Thyroid gland (tissue), 4 donors: Measurements from ENCODE around the gene WDR54.

Experiments used
- CTCF ChIP-seq, 6 experiments: fragments of 200-600 bp in 3 of 6; fragments of 450-650 bp in 3 of 6; sonication (generic) in 3 of 6; IDR thresholded peaks; one replicate each; pipeline ENCODE4 v1.5.1; 2016 to 2019; ENCODE audit warnings: antibody characterized with exemption in 6 of 6, mild to moderate bottlenecking in 2 of 6, inconsistent platforms in 1 of 6, moderate library complexity in 1 of 6
- POLR2A ChIP-seq, 2 donors: fragments of 450-650 bp; IDR thresholded peaks; one replicate each; pipeline ENCODE4 v1.6.1; 2017; ENCODE audit warnings: antibody characterized with exemption in 2 of 2, mild to moderate bottlenecking in 2 of 2, moderate library complexity in 1 of 2

DNA sequence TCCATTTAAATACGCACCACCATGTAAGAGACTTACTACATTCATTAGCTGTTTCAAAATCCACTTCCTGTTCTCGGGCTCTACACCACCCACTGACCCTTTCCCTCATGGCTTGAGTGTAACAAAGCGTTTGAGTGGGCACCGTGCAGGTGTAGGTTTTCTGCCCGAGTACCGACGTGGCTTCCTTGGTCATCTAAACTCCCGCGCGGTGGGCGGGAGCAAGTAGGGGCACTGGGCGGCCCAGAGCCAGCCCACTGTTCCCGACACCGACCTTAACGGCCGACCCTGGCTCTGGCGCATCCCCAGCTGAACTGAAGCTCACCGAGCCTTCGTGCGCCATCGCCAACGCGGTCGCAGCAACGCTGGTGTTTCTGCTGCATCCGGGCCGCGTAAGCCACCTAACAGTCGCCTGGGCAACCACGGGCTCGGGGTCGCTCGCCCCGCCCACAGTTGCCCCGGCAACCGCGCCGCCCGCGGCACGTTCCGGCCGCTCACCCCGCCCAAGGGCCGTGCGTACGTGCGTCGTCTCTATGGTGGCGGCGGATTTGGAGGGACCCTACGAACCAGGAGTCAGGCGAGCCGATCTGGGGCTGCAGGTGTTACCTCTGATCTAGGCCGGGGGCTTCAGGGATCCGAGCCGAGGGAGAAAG is at the start of gene WDR54, which contains the start of gene C2orf81:
- no peak for TF ChIP-seq CTCF (IDR thresholded peaks at IDR 0.05)
- peak in 1 of 2 donors; percentile 51 for TF ChIP-seq POLR2A (IDR thresholded peaks at IDR 0.05)
